Head of caudate nucleus (tissue), 42 donors: ENCODE measurements around the gene CDKN2B.
"Not testable (repeated sequence)": the region's sequence is repeated elsewhere in the genome, so short reads cannot be mapped to it uniquely, and the experiment has no call there.

ENCODE experiments used
- DNase-seq, 42 donors: peaks; one replicate each; pipeline versions ENCODE4 v3.0.0 to v3.0.0-alpha.2; 2020 to 2021; ENCODE audit warnings: mixed read lengths in 7 of 42
- intact Hi-C: fragments of 100-400 bp; cut with DNase I; formaldehyde crosslinking; loops from one replicate; pipeline ENCODE4 v1.15.0; 2022

The CDKN2B gene

GRCh38 chr9:21959268-21959667 lies 49.8 kb downstream of the CDKN2B start:
- DNase-seq, intact Hi-C loops: not testable (repeated sequence)

GRCh38 chr9:21958833-21959232 lies 50.3 kb downstream of the CDKN2B start:
- intact Hi-C loops: no loop called here

More at GRCh38 chr9:21958833-21959232, 50.3 kb downstream of the CDKN2B start:
- DNase-seq: no peak
